ENCODE results near the gene UVSSA. TPM values are rescaled to one million over a fixed set of nuclear protein-coding genes. Genes with fewer than 3 reads are reported as not detected.
A peak's percentile ranks its signal among the peaks of the same experiment; 100 is the strongest.

UVSSA gene
- total RNA-seq, 2 experiments from 2014 or later, result 19.1 to 23.0 TPM

DNA sequence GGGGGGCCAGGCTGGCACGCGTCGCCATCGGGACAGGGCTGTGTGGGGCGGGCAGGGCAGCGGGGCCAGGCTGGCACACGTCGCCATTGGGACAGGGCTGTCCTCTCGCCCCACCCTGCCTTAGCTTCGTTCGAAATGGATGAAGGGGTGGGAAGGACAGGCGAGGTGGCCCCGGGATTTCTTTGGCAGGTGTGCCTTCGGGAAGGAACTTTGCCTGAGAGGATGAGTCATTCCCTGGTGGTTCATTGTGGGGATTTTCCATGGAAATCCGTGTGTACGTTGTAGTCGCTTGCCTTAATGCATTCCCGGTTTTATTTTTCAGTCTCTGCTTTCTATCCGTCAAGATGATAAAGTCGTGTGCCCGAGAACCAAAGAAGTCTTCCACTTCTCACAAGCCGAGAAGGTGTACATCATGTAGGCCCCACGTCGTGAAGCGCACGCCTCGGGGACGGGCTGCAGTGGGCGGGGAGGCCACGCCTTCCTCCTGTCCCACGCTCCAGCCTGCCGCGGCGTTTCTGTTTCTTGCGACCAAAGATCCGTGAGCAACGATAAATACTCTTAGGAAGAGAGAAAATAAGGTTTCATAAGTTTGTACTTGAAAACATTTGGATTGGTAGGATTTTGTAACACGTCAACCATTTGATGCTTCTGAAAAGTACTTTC is 8.1 kb upstream of the UVSSA start:
- peaks cover 60% of the 10 kb centered on the region for H3K36me3 Mint-ChIP-seq (ENCODE audit: low read depth)
- ChIA-PET CTCF (no interaction called here), POLR2A (no interaction called here)
- no peak overlapping the region for H3K4me3 Mint-ChIP-seq
- no peaks in the 10 kb centered on the region for H3K27me3 Mint-ChIP-seq
- H3K27ac Mint-ChIP-seq, result peak overlapping the region; percentile 50
- no peaks in the 10 kb centered on the region for H3K9me3 Mint-ChIP-seq
- peaks cover 37% of the 10 kb centered on the region for H3K4me1 Mint-ChIP-seq
- DNase-seq, result no peak

DNA sequence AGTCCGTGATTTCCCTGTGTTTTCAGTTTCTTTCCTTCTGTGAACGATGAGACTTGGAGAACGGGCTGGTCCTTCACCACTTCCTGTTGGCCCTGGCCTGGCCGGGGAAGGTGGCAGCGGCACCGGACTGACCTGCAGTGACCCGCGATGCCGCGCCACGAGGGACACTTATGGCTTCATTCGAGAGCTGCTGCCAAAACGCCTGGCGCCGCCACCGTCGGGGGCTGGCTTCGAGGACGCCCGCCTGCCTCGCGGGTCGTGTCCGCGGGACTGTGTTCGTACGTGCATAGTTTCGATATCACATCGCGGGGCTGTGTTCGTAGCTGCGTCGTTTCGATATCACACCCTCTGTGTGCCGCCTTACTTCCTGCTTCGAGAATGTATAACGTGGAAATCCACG is 7.5 kb upstream of the UVSSA start:
- peaks cover 58% of the 10 kb centered on the region for H3K36me3 Mint-ChIP-seq (ENCODE audit: low read depth)
- ChIA-PET POLR2A (no interaction called here), CTCF (no interaction called here)
- H3K4me1 Mint-ChIP-seq, result peaks cover 37% of the 10 kb centered on the region
- no peak overlapping the region for H3K27ac Mint-ChIP-seq
- no peaks in the 10 kb centered on the region for H3K27me3 Mint-ChIP-seq
- H3K4me3 Mint-ChIP-seq, result no peak overlapping the region
- no peaks in the 10 kb centered on the region for H3K9me3 Mint-ChIP-seq
- no peak for DNase-seq

DNA sequence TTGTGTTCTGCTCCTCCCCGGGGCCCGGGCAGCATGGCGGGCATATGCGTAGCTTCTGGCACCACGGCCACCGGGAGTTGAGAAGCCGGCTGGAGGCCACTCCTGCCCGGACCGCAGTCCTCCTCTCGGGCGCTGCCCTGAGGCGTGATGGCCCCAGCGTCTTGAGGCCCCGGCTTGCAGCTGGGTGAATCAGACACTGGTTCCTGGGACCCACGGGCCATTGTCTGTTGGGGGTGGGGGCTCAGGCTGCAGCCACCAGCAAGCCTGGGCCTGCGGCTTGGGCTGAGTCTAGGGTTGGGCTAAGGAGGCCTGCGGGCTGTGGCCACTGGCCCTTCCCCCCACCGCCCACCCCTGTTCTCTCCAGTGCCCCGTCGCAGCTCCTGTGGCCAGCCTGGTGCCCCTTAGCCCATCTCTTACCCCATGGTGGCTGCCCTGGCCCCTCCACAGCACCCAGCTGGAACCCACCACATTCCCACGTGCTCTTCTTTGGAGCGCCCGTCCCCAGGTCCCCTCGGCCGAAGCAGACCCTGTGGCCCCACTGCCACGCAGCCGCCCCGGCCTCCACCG is 6.7 kb upstream of the UVSSA start:
- H3K4me1 Mint-ChIP-seq, result peaks cover 36% of the 10 kb centered on the region
- no peaks in the 10 kb centered on the region for H3K27me3 Mint-ChIP-seq
- DNase-seq, result no peak
- POLR2A ChIA-PET, result no interaction called here
- H3K36me3 Mint-ChIP-seq (ENCODE audit: low read depth), result peaks cover 52% of the 10 kb centered on the region
- CTCF ChIA-PET, result interaction anchor here (0.5 to 1.1 kb wide), 2 partner anchors 10 to 574 kb away, joined by 3 to 4 read pairs; no protein-coding TSS in a partner anchor
- H3K4me3 Mint-ChIP-seq, result no peak overlapping the region
- H3K9me3 Mint-ChIP-seq, result no peaks in the 10 kb centered on the region
- H3K27ac Mint-ChIP-seq, result no peak overlapping the region

- ChIA-PET CTCF (interaction anchor here (1.1 kb wide), 1 partner anchor 11 kb away, joined by 4 read pairs; no protein-coding TSS in a partner anchor), POLR2A (no interaction called here)
- Mint-ChIP-seq H3K9me3 (no peaks in the 10 kb centered on the region), H3K4me3 (no peak overlapping the region), H3K27ac (no peak overlapping the region), H3K36me3 (ENCODE audit: low read depth) (peaks cover 53% of the 10 kb centered on the region), H3K4me1 (peaks cover 39% of the 10 kb centered on the region), H3K27me3 (no peaks in the 10 kb centered on the region)
- DNase-seq, result no peak
Observed at GRCh38 chr4:1340861-1341260, 6.1 kb upstream of the UVSSA start.

DNA sequence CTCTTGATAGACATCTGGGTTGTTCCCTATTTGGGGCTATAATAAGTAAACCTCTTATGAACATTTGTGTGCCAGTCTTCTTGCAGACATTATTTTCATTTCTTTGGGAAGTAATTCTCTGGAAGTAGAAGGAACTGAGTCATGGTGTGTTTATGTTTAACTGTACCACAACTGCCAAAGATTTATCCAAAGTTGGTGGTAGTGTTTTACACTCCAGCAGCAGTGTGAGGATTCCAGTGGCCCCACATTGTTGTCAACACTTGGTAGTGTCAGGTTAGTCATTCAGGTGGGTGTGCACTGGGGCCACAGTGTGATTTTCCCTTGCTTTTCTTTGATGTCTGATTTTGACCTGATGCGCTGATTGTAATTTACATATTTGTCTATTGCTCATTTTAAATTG is 5.0 kb upstream of the UVSSA start:
- Mint-ChIP-seq H3K27ac (peak overlapping the region; percentile 3), H3K4me3 (no peak overlapping the region), H3K27me3 (no peaks in the 10 kb centered on the region), H3K9me3 (no peaks in the 10 kb centered on the region), H3K36me3 (ENCODE audit: low read depth) (peaks cover 42% of the 10 kb centered on the region), H3K4me1 (peaks cover 31% of the 10 kb centered on the region)
- no peak for DNase-seq
- POLR2A ChIA-PET, result no interaction called here
- CTCF ChIA-PET, result no interaction called here

- peak overlapping the region; percentile 80 for H3K27ac Mint-ChIP-seq
- peaks cover 34% of the 10 kb centered on the region for H3K4me1 Mint-ChIP-seq
- H3K36me3 Mint-ChIP-seq (ENCODE audit: low read depth), result peaks cover 28% of the 10 kb centered on the region
- DNase-seq, result no peak
- H3K4me3 Mint-ChIP-seq, result peak overlapping the region; percentile 92
- H3K27me3 Mint-ChIP-seq, result no peaks in the 10 kb centered on the region
- CTCF ChIA-PET, result interaction anchor here (1.1 kb wide), 1 partner anchor 10 kb away, joined by 3 read pairs; no protein-coding TSS in a partner anchor
- H3K9me3 Mint-ChIP-seq, result no peaks in the 10 kb centered on the region
- POLR2A ChIA-PET, result no interaction called here
Observed at GRCh38 chr4:1344696-1345095, 2.3 kb upstream of the UVSSA start.

DNA sequence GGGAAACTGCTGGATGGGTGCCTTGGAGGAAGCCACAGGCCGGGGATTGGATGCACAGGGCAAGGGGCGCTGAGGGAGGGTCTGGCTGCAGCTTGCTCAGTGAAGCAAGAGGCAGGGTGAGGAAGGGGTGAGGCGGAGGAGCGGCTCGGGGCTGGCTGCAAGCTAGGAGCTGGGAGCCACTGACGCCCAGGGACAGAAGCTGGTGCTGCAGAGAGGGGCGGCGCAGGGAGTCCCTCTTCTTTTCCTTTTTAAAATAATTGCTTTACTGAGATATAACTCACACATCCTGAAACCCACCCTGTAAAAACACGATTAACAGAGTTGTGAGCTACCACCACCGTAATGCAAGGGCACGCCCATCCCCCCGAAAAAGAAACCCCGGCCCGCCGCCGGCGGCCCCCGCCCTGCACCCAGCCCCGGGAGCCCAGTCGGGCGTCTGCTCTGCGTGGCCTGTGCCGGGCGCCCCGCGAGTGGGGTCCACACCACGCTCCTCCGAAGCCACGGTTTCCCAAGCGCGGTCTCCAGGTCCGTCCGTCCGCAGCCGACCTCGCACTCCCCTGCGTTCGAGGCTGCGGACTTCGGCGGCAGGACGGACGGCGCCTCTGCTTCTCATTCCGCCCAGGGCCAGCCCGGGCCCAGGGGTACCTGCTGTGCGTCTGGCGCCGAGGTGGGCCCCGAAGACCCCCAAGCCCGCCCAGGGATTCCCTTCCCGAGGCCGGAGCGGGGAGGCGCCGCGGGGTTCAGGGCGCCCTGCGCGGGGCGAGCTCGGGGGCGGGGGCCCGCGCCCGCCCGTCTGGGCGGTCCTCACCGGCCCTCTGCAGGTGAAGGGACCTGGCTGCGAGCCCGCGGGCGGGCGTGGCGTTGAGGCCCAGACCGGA is 866 bp upstream of the UVSSA start:
- Mint-ChIP-seq H3K4me3 (peak overlapping the region; percentile 92), H3K27me3 (no peaks in the 10 kb centered on the region), H3K9me3 (no peaks in the 10 kb centered on the region), H3K27ac (peak overlapping the region; percentile 92), H3K36me3 (ENCODE audit: low read depth) (peaks cover 17% of the 10 kb centered on the region), H3K4me1 (peaks cover 40% of the 10 kb centered on the region)
- ChIA-PET CTCF (interaction anchor here (0.6 to 2.5 kb wide), 12 partner anchors 10 to 215 kb away, joined by 3 to 10 read pairs (median 4); no protein-coding TSS in a partner anchor), POLR2A (interaction anchor here (0.6 to 1.6 kb wide), 4 partner anchors 20 to 888 kb away, joined by 3 to 5 read pairs (median 4); no protein-coding TSS in a partner anchor)
- peak; percentile 75 for DNase-seq

DNA sequence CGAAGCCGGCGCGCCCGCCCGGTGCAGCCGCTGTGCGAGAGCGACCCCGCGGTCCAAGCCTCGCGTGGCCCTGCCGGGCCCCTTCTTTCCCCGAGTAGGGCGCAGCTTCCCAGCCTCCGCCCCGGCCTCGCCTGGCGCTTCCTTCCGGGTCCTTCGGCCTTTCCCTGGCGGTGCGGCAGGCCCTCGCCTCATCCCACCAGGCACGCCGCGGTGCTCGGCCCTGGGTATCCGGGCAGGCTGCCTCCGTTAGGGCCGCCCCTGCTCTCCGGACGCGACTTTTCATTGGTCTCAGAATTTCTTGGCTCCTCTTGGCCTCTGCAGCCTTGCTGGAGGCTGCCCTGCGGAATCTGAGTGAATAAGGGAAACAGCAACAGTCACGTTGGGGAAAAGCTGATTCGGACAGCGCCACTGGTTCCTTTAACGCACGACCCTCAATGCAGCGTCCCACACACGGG is 429 bp downstream of the UVSSA start:
- Mint-ChIP-seq H3K9me3 (no peaks in the 10 kb centered on the region), H3K4me3 (peak overlapping the region; percentile 89), H3K4me1 (peaks cover 46% of the 10 kb centered on the region), H3K27ac (peak overlapping the region; percentile 98), H3K36me3 (ENCODE audit: low read depth) (peaks cover 16% of the 10 kb centered on the region), H3K27me3 (no peaks in the 10 kb centered on the region)
- POLR2A ChIA-PET, result no interaction called here
- DNase-seq, result peak; percentile 54
- CTCF ChIA-PET, result interaction anchor here (0.7 to 2.5 kb wide), 6 partner anchors 9 to 216 kb away, joined by 3 to 10 read pairs (median 4); no protein-coding TSS in a partner anchor

DNA sequence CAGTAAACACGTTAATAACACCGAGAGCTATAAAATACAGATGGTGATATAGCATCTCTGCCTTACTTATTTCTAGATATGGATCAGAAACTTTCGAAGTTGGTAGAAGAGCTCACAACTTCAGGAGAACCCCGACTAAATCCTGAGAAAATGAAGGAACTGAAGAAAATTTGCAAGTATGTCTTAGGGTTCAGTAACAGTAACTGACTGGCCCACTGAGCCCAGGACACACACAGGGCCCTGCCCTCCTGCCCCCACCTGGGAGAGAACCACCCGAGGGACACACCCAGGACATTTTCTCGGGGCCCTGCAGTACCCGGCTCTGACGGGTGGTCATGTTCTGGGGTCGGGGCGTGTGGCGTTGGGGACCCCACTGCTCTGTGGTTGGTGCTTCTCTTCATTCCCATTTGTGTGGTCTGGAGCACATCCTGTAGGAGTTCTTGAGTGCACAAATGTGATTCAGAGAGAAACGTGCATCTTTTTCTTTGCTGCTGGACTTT is 1.1 kb downstream of the UVSSA start:
- no peak for DNase-seq
- peaks cover 46% of the 10 kb centered on the region for H3K4me1 Mint-ChIP-seq
- no peaks in the 10 kb centered on the region for H3K9me3 Mint-ChIP-seq
- POLR2A ChIA-PET, result no interaction called here
- no peaks in the 10 kb centered on the region for H3K27me3 Mint-ChIP-seq
- peaks cover 15% of the 10 kb centered on the region for H3K36me3 Mint-ChIP-seq (ENCODE audit: low read depth)
- CTCF ChIA-PET, result interaction anchor here (0.8 to 2.5 kb wide), 3 partner anchors 8 to 182 kb away, joined by 3 to 5 read pairs (median 4); no protein-coding TSS in a partner anchor
- peak overlapping the region; percentile 98 for H3K27ac Mint-ChIP-seq
- H3K4me3 Mint-ChIP-seq, result peak overlapping the region; percentile 89

DNA sequence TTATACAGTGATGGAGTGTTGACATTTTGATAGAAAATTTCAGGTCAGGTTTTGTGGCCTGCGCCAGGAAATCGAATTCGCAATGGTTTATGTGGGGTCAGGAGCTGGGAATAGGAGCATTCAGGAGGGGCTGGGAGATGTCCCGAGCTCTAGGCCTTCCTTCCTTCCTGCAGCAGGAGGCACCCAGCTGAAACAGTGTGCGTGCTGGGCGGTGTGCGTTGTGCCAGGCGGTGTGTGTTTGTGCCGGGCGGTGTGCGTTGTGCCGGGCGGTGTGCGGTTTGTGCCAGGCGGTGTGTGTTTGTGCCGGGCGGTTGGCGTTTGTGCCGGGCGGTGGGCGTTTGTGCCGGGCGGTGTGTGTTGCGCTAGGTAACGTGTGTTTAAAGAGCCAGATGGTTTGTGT is 1.7 kb downstream of the UVSSA start:
- CTCF ChIA-PET, result interaction anchor here (0.6 to 1.3 kb wide), 2 partner anchors 7 to 205 kb away, joined by 3 to 4 read pairs; no protein-coding TSS in a partner anchor
- Mint-ChIP-seq H3K27ac (peak overlapping the region; percentile 98), H3K9me3 (no peaks in the 10 kb centered on the region), H3K36me3 (ENCODE audit: low read depth) (peaks cover 13% of the 10 kb centered on the region), H3K4me1 (peaks cover 45% of the 10 kb centered on the region), H3K4me3 (peak overlapping the region; percentile 27), H3K27me3 (no peaks in the 10 kb centered on the region)
- no peak for DNase-seq
- POLR2A ChIA-PET, result no interaction called here

- no peak for DNase-seq
- ChIA-PET POLR2A (no interaction called here), CTCF (interaction anchor here (0.6 kb wide), 1 partner anchor 206 kb away, joined by 3 read pairs; no protein-coding TSS in a partner anchor)
- H3K27me3 Mint-ChIP-seq, result no peaks in the 10 kb centered on the region
- H3K36me3 Mint-ChIP-seq (ENCODE audit: low read depth), result peaks cover 10% of the 10 kb centered on the region
- no peak overlapping the region for H3K4me3 Mint-ChIP-seq
- H3K9me3 Mint-ChIP-seq, result no peaks in the 10 kb centered on the region
- H3K4me1 Mint-ChIP-seq, result peaks cover 40% of the 10 kb centered on the region
- H3K27ac Mint-ChIP-seq, result peak overlapping the region; percentile 98
Observed at GRCh38 chr4:1349359-1350168, 2.6 kb downstream of the UVSSA start.

DNA sequence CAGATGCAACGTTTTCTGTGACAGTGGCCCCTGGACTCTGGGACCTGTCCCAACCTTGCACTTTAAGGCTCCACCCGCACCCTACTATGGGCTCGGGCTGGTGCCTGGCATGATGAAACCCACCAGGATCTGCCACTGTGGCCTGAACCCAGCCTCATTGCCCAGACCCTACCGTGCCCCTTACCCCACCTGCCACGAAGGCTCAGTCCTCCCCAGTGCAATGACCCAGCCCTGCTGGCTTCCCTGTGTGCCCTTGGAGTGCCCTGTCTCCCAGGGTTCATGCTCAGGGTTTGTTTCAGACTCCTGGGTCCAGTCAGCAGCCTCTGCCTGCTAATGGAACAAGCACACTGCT is 3.1 kb downstream of the UVSSA start:
- Mint-ChIP-seq H3K36me3 (ENCODE audit: low read depth) (peaks cover 8% of the 10 kb centered on the region), H3K27me3 (no peaks in the 10 kb centered on the region), H3K4me3 (no peak overlapping the region), H3K27ac (peak overlapping the region; percentile 9), H3K9me3 (no peaks in the 10 kb centered on the region), H3K4me1 (peaks cover 34% of the 10 kb centered on the region)
- DNase-seq, result no peak
- ChIA-PET POLR2A (no interaction called here), CTCF (interaction anchor here (1.1 kb wide), 1 partner anchor 82 kb away, joined by 3 read pairs; no protein-coding TSS in a partner anchor)
